NT2/D1 (cell line): ENCODE measurements around the gene PRG2.

Experiments
- YY1 ChIP-seq: IDR thresholded peaks from 2 replicates; pipeline ENCODE4 v1.6.1; 2011; ENCODE audit not compliant: insufficient read length, insufficient read depth
- ZNF274 ChIP-seq: IDR thresholded peaks from 2 replicates; pipeline ENCODE4 v1.6.1; 2011; ENCODE audit warnings: mild to moderate bottlenecking, low read depth, low read length

DNA sequence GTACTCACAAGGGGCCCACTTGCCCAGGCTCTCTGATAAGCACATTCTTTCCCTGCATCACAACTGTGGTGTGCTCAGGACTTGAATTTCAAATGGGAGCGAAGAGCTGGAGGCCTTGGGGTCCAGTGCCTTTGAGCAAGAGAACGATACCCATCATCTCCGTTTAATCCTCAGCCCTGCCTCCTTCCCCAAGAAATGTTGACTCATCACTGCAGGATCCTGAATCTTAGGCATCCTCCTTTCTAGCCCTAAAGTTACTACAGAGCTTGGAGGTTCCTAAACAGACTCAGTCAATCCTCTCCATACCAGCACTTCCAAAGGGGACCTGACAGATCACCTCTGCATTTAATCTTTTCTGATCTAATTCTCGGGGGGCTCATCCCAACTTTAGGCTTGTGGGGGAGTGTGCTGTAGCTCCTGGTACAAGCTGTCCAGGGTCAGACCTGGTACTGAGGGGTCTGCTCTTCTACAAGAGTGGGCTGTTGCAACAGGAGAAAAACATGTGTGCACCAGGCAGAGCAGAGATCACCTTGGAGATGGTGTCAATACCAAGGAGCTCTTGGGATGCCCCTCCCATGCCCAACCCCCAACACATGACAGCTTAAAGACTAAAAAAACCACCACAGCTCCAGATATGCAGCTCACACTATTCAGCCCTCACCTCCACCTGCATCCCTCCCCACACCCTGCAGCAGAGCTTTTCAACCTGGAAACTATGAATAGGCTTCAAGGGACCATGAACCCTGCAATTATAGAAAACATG is 3.9 kb upstream of the PRG2 start:
- TF ChIP-seq YY1 (no peak), ZNF274 (no peak)
